Lower leg skin (tissue), 4 donors: Measurements from ENCODE around the gene OPRM1. TPM values are rescaled to one million over a fixed set of nuclear protein-coding genes. Genes with fewer than 3 reads are reported as not detected.
"Not testable (repeated sequence)": the region's sequence is repeated elsewhere in the genome, so short reads cannot be mapped to it uniquely, and the experiment has no call there.

Experiments
- DNase-seq, 2 donors: peaks; one replicate each; pipeline ENCODE4 v3.0.0-alpha.2; 2019; ENCODE audit warnings: low spot score in 2 of 2
- H3K4me3 ChIP-seq: fragments of 200-600 bp; sonication (generic); 2 replicates; pipeline ENCODE4 v1.5.1; 2017; ENCODE audit warnings: mild to moderate bottlenecking, low read depth; ENCODE audit not compliant: poor library complexity, severe bottlenecking
- CTCF ChIP-seq, 3 donors: fragments of 450-650 bp; IDR thresholded peaks; one replicate each; pipeline ENCODE4 v1.5.1; 2016; ENCODE audit warnings: antibody characterized with exemption in 3 of 3, mild to moderate bottlenecking in 3 of 3, moderate library complexity in 2 of 3
- POLR2A ChIP-seq, 2 donors: fragments of 450-650 bp; IDR thresholded peaks; one replicate each; pipeline ENCODE4 v1.6.1; 2016 to 2017; ENCODE audit warnings: antibody characterized with exemption in 2 of 2, mild to moderate bottlenecking in 1 of 2, moderate library complexity in 1 of 2
- WGBS, 2 donors: methylation state at CpG; one replicate each; pipeline ENCODE4 v1.1.5; 2018; 5-methylcytosine and 5-hydroxymethylcytosine counted together
- intact Hi-C: fragments of 100-400 bp; cut with DNase I; formaldehyde crosslinking; loops from one replicate; pipeline ENCODE4 v1.15.0; 2023; ENCODE audit warnings: low total_unique reads
- total RNA-seq, 4 donors: library from RNA; depleted of rRNA; stranded (reverse); fragments of >200 nt; gene quantifications; one replicate each; pipeline ENCODE4 v1.1.0, GENCODE V29; 2016

Gene OPRM1
- total RNA-seq, 4 donors from 2014 or later, result not detected

- intact Hi-C loops, result no loop called here
- no peak for DNase-seq
- TF ChIP-seq POLR2A (IDR thresholded peaks at IDR 0.05) (no peak), CTCF (IDR thresholded peaks at IDR 0.05) (no peak)
- H3K4me3 ChIP-seq, result no peak overlapping the region
- 72 to 87% methylated on average over 5 of the region's 5 CpGs for WGBS, 2 donors
These were observed 140.4 kb downstream of the OPRM1 start for GRCh38 chr6:154179434-154179833.

- TF ChIP-seq POLR2A (IDR thresholded peaks at IDR 0.05), result no peak
- TF ChIP-seq CTCF (IDR thresholded peaks at IDR 0.05), result no peak
- no peak for DNase-seq
- WGBS, 2 donors, result 87 to 88% methylated on average over 3 of the region's 3 CpGs
These were observed 148.2 kb downstream of the OPRM1 start for GRCh38 chr6:154187203-154187602.

GRCh38 chr6:154187714-154188113 is 148.7 kb downstream of the OPRM1 start:
- no peak for TF ChIP-seq CTCF (IDR thresholded peaks at IDR 0.05)
- no peak for TF ChIP-seq POLR2A (IDR thresholded peaks at IDR 0.05)
- no peak overlapping the region for H3K4me3 ChIP-seq
- intact Hi-C loops, result no loop called here
- DNase-seq, result no peak

More at GRCh38 chr6:154187203-154187602, 148.2 kb downstream of the OPRM1 start:
- intact Hi-C loops, result no loop called here
- H3K4me3 ChIP-seq, result no peak overlapping the region

GRCh38 chr6:154196333-154196885 is 157.4 kb downstream of the OPRM1 start:
- DNase-seq, result no peak
- 76 to 86% methylated on average over 1 of the region's 1 CpG for WGBS, 2 donors
- TF ChIP-seq POLR2A (IDR thresholded peaks at IDR 0.05) (no peak), CTCF (IDR thresholded peaks at IDR 0.05) (no peak)
- H3K4me3 ChIP-seq, result no peak overlapping the region
- intact Hi-C loops, result no loop called here

- no peak for TF ChIP-seq CTCF (IDR thresholded peaks at IDR 0.05)
- no peak for TF ChIP-seq POLR2A (IDR thresholded peaks at IDR 0.05)
- no peak for DNase-seq
- no peak overlapping the region for H3K4me3 ChIP-seq
- intact Hi-C loops, result no loop called here
These were observed 158.3 kb downstream of the OPRM1 start for GRCh38 chr6:154197196-154197860.

GRCh38 chr6:154201688-154202087 is 162.6 kb downstream of the OPRM1 start:
- 97% methylated on average over 4 of the region's 4 CpGs for WGBS, 2 donors
- intact Hi-C loops, DNase-seq, H3K4me3 ChIP-seq: not testable (repeated sequence)
